Endothelial cell of umbilical vein (primary cell): ENCODE data around the gene MXD4.

ENCODE experiments used
- POLR2AphosphoS5 ChIP-seq: IDR thresholded peaks from 2 replicates; pipeline ENCODE4 v1.6.1; 2012; ENCODE audit warnings: low read depth, mild to moderate bottlenecking, control low read depth, low read length, moderate library complexity; ENCODE audit not compliant: insufficient read depth
- TF ChIP-seq, protein P1 (sequence below), 2 donors: IDR thresholded peaks; 1 replicate in 1 of 2; 2 replicates in 1 of 2; pipeline ENCODE4 v1.5.1; 2011; ENCODE audit warnings: low read length in 2 of 2, mild to moderate bottlenecking in 2 of 2, moderate library complexity in 2 of 2, control low read depth in 1 of 2, inconsistent platforms in 1 of 2, low read depth in 1 of 2; ENCODE audit not compliant: insufficient read depth in 1 of 2; ENCODE audit errors: extremely low read depth in 1 of 2

- TF ChIP-seq, protein P1, sequence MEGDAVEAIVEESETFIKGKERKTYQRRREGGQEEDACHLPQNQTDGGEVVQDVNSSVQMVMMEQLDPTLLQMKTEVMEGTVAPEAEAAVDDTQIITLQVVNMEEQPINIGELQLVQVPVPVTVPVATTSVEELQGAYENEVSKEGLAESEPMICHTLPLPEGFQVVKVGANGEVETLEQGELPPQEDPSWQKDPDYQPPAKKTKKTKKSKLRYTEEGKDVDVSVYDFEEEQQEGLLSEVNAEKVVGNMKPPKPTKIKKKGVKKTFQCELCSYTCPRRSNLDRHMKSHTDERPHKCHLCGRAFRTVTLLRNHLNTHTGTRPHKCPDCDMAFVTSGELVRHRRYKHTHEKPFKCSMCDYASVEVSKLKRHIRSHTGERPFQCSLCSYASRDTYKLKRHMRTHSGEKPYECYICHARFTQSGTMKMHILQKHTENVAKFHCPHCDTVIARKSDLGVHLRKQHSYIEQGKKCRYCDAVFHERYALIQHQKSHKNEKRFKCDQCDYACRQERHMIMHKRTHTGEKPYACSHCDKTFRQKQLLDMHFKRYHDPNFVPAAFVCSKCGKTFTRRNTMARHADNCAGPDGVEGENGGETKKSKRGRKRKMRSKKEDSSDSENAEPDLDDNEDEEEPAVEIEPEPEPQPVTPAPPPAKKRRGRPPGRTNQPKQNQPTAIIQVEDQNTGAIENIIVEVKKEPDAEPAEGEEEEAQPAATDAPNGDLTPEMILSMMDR (IDR thresholded peaks at IDR 0.05; ENCODE audit: extremely low read depth in 1 of 2, insufficient read depth in 1 of 2, low read depth in 1 of 2, low read length in 2 of 2), result no peak
- TF ChIP-seq POLR2AphosphoS5, result peak; percentile 63
Measured at GRCh38 chr4:2256781-2257191, 5.1 kb downstream of the MXD4 start.
